Keratinocyte (primary cell): ENCODE measurements around the gene DEXI.

Experiments used
- CTCF ChIP-seq, 3 experiments: IDR thresholded peaks in 1 of 3; conservative IDR thresholded peaks in 1 of 3; optimal IDR thresholded peaks in 1 of 3; 2 replicates in 2 of 3; 3 replicates in 1 of 3; pipeline versions ENCODE3 to v1.5.1; 2011; ENCODE audit warnings: low read length in 3 of 3, mild to moderate bottlenecking in 3 of 3, moderate library complexity in 2 of 3, control low read depth in 1 of 3, inconsistent platforms in 1 of 3; ENCODE audit not compliant: insufficient read depth in 2 of 3; ENCODE audit errors: extremely low read depth in 1 of 3
- EZH2 ChIP-seq: IDR thresholded peaks from one replicate; pipeline ENCODE4 v1.6.1; 2012; ENCODE audit warnings: inconsistent platforms, mild to moderate bottlenecking, low read length, moderate library complexity

- TF ChIP-seq CTCF (optimal IDR thresholded peaks at IDR 0.05 in 1 of 3, IDR thresholded peaks at IDR 0.05 in 1 of 3, conservative IDR thresholded peaks at IDR 0.05 in 1 of 3; ENCODE audit: extremely low read depth in 1 of 3, insufficient read depth in 2 of 3, low read length in 3 of 3), result no peak
- no peak for TF ChIP-seq EZH2
These were observed 31.0 kb downstream of the DEXI start for GRCh38 chr16:10911267-10911666.
